OCI-LY7 (cell line): ENCODE results near the gene PHAF1.

Experiments
- CTCF ChIP-seq: fragments of 200-600 bp; sonication (generic); conservative IDR thresholded peaks from 2 replicates; pipeline ENCODE4 v1.5.1; 2014; ENCODE audit warnings: mild to moderate bottlenecking, antibody characterized with exemption, low read length, moderate library complexity, mixed read lengths
- EZH2phosphoT487 ChIP-seq: fragments of 200-600 bp; sonication (generic); IDR thresholded peaks from 2 replicates; pipeline ENCODE4 v1.6.1; 2018; ENCODE audit warnings: low read depth, borderline replicate concordance, mild to moderate bottlenecking, mixed run types, antibody characterized with exemption, low read length, moderate library complexity, mixed read lengths

GRCh38 chr16:67109407-67110135 is at the start of gene PHAF1:
- TF ChIP-seq CTCF (no peak), EZH2phosphoT487 (no peak)
